HEK293 (cell line): ENCODE measurements around the gene SERINC5.

Experiments
- CTCF ChIA-PET: fragments of 350-600 bp; formaldehyde crosslinking; extraction: SDS; loops from one replicate; lab custom pipeline; 2021; ENCODE audit warnings: antibody characterized with exemption; lab: Yijun Ruan, JAX
- POLR2A ChIA-PET: fragments of 300-600 bp; formaldehyde crosslinking; extraction: SDS; loops from one replicate; lab custom pipeline; 2020; ENCODE audit warnings: antibody characterized with exemption, inconsistent platforms; lab: Yijun Ruan, JAX
- H3K27ac ChIP-seq: fragments of 200-500 bp; sonication (Bioruptor generic); 2 replicates; pipeline ENCODE4 v1.5.1; 2014; ENCODE audit warnings: low read depth, low read length, control low read depth, inconsistent platforms; ENCODE audit errors: extremely low read depth
- H3K36me3 ChIP-seq, 2 experiments: fragments of 200-500 bp in 1 of 2; sonication (Bioruptor generic) in 1 of 2; 1 replicate in 1 of 2; 2 replicates in 1 of 2; pipeline ENCODE4 v1.5.1; 2014 to 2017; ENCODE audit warnings: inconsistent platforms in 2 of 2, low read length in 2 of 2; ENCODE audit not compliant: control insufficient read depth in 2 of 2, insufficient read depth in 1 of 2
- H3K4me1 ChIP-seq: fragments of 200-500 bp; sonication (Bioruptor generic); 2 replicates; pipeline ENCODE4 v1.5.1; 2014; ENCODE audit warnings: mild to moderate bottlenecking, low read length, inconsistent platforms; ENCODE audit not compliant: control insufficient read depth, insufficient read depth
- H3K4me3 ChIP-seq: 2 replicates; pipeline ENCODE4 v1.5.1; 2011; ENCODE audit warnings: low read depth, mild to moderate bottlenecking, control low read depth, low read length, moderate library complexity
- H3K9me3 ChIP-seq: fragments of 200-500 bp; sonication (Bioruptor generic); 2 replicates; pipeline ENCODE4 v1.5.1; 2014; ENCODE audit warnings: low read depth, low read length, inconsistent platforms; ENCODE audit not compliant: control insufficient read depth, insufficient read depth
- AEBP2 ChIP-seq: fragments of 450-650 bp; formaldehyde crosslinking; IDR thresholded peaks from 2 replicates; pipeline ENCODE4 v1.5.1; 2016; ENCODE audit warnings: missing biosample characterization, missing genetic modification characterization, borderline replicate concordance
- MEIS1 ChIP-seq: sonication (generic); formaldehyde crosslinking; IDR thresholded peaks from 2 replicates; pipeline ENCODE4 v1.8.1; 2022; ENCODE audit warnings: missing genetic modification reagents, mild to moderate bottlenecking, borderline replicate concordance
- SCRT2 ChIP-seq: fragments of 450-650 bp; formaldehyde crosslinking; IDR thresholded peaks from 2 replicates; pipeline ENCODE4 v1.5.1; 2016; ENCODE audit warnings: missing biosample characterization, missing genetic modification characterization
- SP2 ChIP-seq: fragments of 450-650 bp; formaldehyde crosslinking; IDR thresholded peaks from 2 replicates; pipeline ENCODE4 v1.5.1; 2016; ENCODE audit warnings: missing biosample characterization, missing genetic modification characterization
- ZBTB48 ChIP-seq: fragments of 450-650 bp; formaldehyde crosslinking; IDR thresholded peaks from 2 replicates; pipeline ENCODE4 v1.5.1; 2016; ENCODE audit warnings: missing biosample characterization, missing genetic modification characterization
- ZNF112 ChIP-seq: fragments of 450-650 bp; formaldehyde crosslinking; IDR thresholded peaks from 2 replicates; pipeline ENCODE4 v1.5.0; 2017; ENCODE audit warnings: missing biosample characterization, missing genetic modification characterization
- ZNF121 ChIP-seq: fragments of 450-650 bp; formaldehyde crosslinking; IDR thresholded peaks from 2 replicates; pipeline ENCODE4 v1.5.1; 2016; ENCODE audit warnings: missing biosample characterization, missing genetic modification characterization
- ZNF223 ChIP-seq: fragments of 450-650 bp; formaldehyde crosslinking; IDR thresholded peaks from 2 replicates; pipeline ENCODE4 v1.5.1; 2016; ENCODE audit warnings: missing biosample characterization, missing genetic modification characterization
- ZNF610 ChIP-seq: fragments of 450-650 bp; formaldehyde crosslinking; IDR thresholded peaks from 2 replicates; pipeline ENCODE4 v1.5.1; 2016; ENCODE audit warnings: missing biosample characterization, missing genetic modification characterization, borderline replicate concordance
- ZNF623 ChIP-seq: fragments of 450-650 bp; formaldehyde crosslinking; IDR thresholded peaks from 2 replicates; pipeline ENCODE4 v1.5.1; 2016; ENCODE audit warnings: missing biosample characterization, missing genetic modification characterization
- ZNF701 ChIP-seq: fragments of 450-650 bp; formaldehyde crosslinking; IDR thresholded peaks from 2 replicates; pipeline ENCODE4 v1.5.1; 2016; ENCODE audit warnings: missing biosample characterization, missing genetic modification characterization
- ZNF791 ChIP-seq: fragments of 450-650 bp; formaldehyde crosslinking; IDR thresholded peaks from 2 replicates; pipeline ENCODE4 v1.5.1; 2016; ENCODE audit warnings: missing biosample characterization, missing genetic modification characterization
- ZXDB ChIP-seq: fragments of 450-650 bp; formaldehyde crosslinking; IDR thresholded peaks from 2 replicates; pipeline ENCODE4 v1.5.1; 2016; ENCODE audit warnings: missing biosample characterization, missing genetic modification characterization
- TF ChIP-seq, protein P1 (sequence below): fragments of 450-650 bp; formaldehyde crosslinking; conservative IDR thresholded peaks from 2 replicates; pipeline ENCODE4 v1.5.1; 2016; ENCODE audit warnings: low read depth, missing biosample characterization, missing genetic modification characterization
- TF ChIP-seq, protein P2 (sequence below): fragments of 450-650 bp; formaldehyde crosslinking; IDR thresholded peaks from 2 replicates; pipeline ENCODE4 v1.5.1; 2016; ENCODE audit warnings: missing biosample characterization, missing genetic modification characterization

SERINC5 gene

GRCh38 chr5:80172067-80172695 lies 83.7 kb downstream of the SERINC5 start:
- TF ChIP-seq MEIS1 (CRISPR knock-in tag) (no peak), AEBP2 (tag by site-specific recombination) (no peak), ZNF623 (tag by site-specific recombination) (no peak), ZNF610 (tag by site-specific recombination) (no peak), ZBTB48 (tag by site-specific recombination) (no peak), SP2 (tag by site-specific recombination) (no peak), SCRT2 (no peak), ZXDB (tag by site-specific recombination) (no peak)
- TF ChIP-seq, protein P1, sequence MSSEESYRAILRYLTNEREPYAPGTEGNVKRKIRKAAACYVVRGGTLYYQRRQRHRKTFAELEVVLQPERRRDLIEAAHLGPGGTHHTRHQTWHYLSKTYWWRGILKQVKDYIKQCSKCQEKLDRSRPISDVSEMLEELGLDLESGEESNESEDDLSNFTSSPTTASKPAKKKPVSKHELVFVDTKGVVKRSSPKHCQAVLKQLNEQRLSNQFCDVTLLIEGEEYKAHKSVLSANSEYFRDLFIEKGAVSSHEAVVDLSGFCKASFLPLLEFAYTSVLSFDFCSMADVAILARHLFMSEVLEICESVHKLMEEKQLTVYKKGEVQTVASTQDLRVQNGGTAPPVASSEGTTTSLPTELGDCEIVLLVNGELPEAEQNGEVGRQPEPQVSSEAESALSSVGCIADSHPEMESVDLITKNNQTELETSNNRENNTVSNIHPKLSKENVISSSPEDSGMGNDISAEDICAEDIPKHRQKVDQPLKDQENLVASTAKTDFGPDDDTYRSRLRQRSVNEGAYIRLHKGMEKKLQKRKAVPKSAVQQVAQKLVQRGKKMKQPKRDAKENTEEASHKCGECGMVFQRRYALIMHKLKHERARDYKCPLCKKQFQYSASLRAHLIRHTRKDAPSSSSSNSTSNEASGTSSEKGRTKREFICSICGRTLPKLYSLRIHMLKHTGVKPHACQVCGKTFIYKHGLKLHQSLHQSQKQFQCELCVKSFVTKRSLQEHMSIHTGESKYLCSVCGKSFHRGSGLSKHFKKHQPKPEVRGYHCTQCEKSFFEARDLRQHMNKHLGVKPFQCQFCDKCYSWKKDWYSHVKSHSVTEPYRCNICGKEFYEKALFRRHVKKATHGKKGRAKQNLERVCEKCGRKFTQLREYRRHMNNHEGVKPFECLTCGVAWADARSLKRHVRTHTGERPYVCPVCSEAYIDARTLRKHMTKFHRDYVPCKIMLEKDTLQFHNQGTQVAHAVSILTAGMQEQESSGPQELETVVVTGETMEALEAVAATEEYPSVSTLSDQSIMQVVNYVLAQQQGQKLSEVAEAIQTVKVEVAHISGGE (tag by site-specific recombination), result no peak
- TF ChIP-seq, protein P2, sequence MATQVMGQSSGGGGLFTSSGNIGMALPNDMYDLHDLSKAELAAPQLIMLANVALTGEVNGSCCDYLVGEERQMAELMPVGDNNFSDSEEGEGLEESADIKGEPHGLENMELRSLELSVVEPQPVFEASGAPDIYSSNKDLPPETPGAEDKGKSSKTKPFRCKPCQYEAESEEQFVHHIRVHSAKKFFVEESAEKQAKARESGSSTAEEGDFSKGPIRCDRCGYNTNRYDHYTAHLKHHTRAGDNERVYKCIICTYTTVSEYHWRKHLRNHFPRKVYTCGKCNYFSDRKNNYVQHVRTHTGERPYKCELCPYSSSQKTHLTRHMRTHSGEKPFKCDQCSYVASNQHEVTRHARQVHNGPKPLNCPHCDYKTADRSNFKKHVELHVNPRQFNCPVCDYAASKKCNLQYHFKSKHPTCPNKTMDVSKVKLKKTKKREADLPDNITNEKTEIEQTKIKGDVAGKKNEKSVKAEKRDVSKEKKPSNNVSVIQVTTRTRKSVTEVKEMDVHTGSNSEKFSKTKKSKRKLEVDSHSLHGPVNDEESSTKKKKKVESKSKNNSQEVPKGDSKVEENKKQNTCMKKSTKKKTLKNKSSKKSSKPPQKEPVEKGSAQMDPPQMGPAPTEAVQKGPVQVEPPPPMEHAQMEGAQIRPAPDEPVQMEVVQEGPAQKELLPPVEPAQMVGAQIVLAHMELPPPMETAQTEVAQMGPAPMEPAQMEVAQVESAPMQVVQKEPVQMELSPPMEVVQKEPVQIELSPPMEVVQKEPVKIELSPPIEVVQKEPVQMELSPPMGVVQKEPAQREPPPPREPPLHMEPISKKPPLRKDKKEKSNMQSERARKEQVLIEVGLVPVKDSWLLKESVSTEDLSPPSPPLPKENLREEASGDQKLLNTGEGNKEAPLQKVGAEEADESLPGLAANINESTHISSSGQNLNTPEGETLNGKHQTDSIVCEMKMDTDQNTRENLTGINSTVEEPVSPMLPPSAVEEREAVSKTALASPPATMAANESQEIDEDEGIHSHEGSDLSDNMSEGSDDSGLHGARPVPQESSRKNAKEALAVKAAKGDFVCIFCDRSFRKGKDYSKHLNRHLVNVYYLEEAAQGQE (tag by site-specific recombination), result no peak
- ChIA-PET CTCF (no interaction called here), POLR2A (no interaction called here)
- Histone ChIP-seq H3K9me3 (no peaks in the 10 kb centered on the region), H3K27ac (no peak overlapping the region), H3K36me3 (peaks cover 0 to 8% of the 10 kb centered on the region in 2 experiments; a peak in 1 of 3 replicates), H3K4me3 (no peak overlapping the region), H3K4me1 (no peaks in the 10 kb centered on the region)

DNA sequence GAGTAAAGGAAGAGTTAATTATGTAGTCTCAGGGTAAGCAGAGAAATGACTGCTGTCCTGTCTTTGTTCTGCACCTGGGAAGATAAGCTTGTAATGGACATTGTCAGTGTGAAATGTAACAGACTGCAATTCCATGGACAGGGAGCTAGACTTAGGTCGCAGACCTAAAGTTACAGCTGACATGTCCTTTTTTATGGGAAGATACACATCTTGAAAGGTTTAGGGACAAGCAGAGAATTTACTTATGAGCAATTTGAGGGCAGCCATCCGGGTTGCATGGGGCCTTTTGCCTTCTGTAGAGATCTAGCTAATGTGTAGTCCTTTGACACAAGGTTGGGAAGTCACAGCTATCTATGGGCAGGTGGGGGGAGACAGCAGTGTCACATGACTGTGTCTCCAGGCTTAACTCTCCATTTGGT lies 85.7 kb downstream of the SERINC5 start:
- Histone ChIP-seq H3K4me3 (no peak overlapping the region), H3K36me3 (peaks cover 0 to 8% of the 10 kb centered on the region in 2 experiments; a peak in 1 of 3 replicates), H3K4me1 (peaks cover 3% of the 10 kb centered on the region; the same call in 1 of the 2 replicates), H3K27ac (no peak overlapping the region), H3K9me3 (no peaks in the 10 kb centered on the region)
- CTCF ChIA-PET, result no interaction called here
- TF ChIP-seq ZNF701 (tag by site-specific recombination) (no peak), ZNF223 (no peak), ZNF121 (tag by site-specific recombination) (no peak), ZNF791 (tag by site-specific recombination) (no peak), ZNF112 (tag by site-specific recombination) (no peak)
- POLR2A ChIA-PET, result no interaction called here
